HEK293T (cell line): Measurements from ENCODE around the gene RIMS1.
"Not testable (repeated sequence)": the region's sequence is repeated elsewhere in the genome, so short reads cannot be mapped to it uniquely, and the experiment has no call there.

Experiments
- CTCF ChIA-PET: fragments of 350-600 bp; formaldehyde crosslinking; extraction: SDS; loops from one replicate; lab custom pipeline; 2021; ENCODE audit warnings: antibody characterized with exemption, inconsistent platforms; lab: Yijun Ruan, JAX
- POLR2A ChIA-PET: fragments of 350-600 bp; formaldehyde crosslinking; extraction: SDS; loops from one replicate; lab custom pipeline; 2020; ENCODE audit warnings: antibody characterized with exemption, inconsistent platforms; lab: Yijun Ruan, JAX
- DNase-seq: peaks from one replicate; pipeline ENCODE4 v3.0.0; 2012; ENCODE audit warnings: mixed read lengths; ENCODE audit errors: extremely low spot score
- ARNT ChIP-seq: fragments of 450-650 bp; IDR thresholded peaks from 2 replicates; pipeline ENCODE4 v1.6.1; 2017; ENCODE audit warnings: mild to moderate bottlenecking
- BHLHE40 ChIP-seq: fragments of 450-650 bp; IDR thresholded peaks from 2 replicates; pipeline ENCODE4 v1.6.1; 2016; ENCODE audit warnings: mild to moderate bottlenecking, moderate library complexity, borderline replicate concordance
- CTBP1 ChIP-seq: fragments of 450-650 bp; IDR thresholded peaks from 2 replicates; pipeline ENCODE4 v1.6.1; 2016; ENCODE audit warnings: borderline replicate concordance
- ELF4 ChIP-seq: fragments of 450-650 bp; IDR thresholded peaks from 2 replicates; pipeline ENCODE4 v1.6.1; 2017; ENCODE audit warnings: antibody characterized with exemption
- FOXA1 ChIP-seq: fragments of 450-650 bp; IDR thresholded peaks from 2 replicates; pipeline ENCODE4 v1.6.1; 2016; ENCODE audit warnings: mild to moderate bottlenecking
- FOXK2 ChIP-seq: fragments of 450-650 bp; IDR thresholded peaks from 2 replicates; pipeline ENCODE4 v1.6.1; 2016; ENCODE audit warnings: mild to moderate bottlenecking
- FOXM1 ChIP-seq: fragments of 450-650 bp; IDR thresholded peaks from 2 replicates; pipeline ENCODE4 v1.6.1; 2017; ENCODE audit warnings: mild to moderate bottlenecking, borderline replicate concordance
- HDGF ChIP-seq: fragments of 450-650 bp; IDR thresholded peaks from 2 replicates; pipeline ENCODE4 v1.6.1; 2017; ENCODE audit warnings: antibody characterized with exemption, borderline replicate concordance
- L3MBTL2 ChIP-seq: fragments of 450-650 bp; conservative IDR thresholded peaks from 2 replicates; pipeline ENCODE4 v1.6.1; 2016; ENCODE audit warnings: mild to moderate bottlenecking
- LEF1 ChIP-seq: fragments of 450-650 bp; IDR thresholded peaks from 2 replicates; pipeline ENCODE4 v1.6.1; 2017; ENCODE audit warnings: mild to moderate bottlenecking, borderline replicate concordance
- NFRKB ChIP-seq: fragments of 450-650 bp; IDR thresholded peaks from 2 replicates; pipeline ENCODE4 v1.6.1; 2016; ENCODE audit warnings: mild to moderate bottlenecking, moderate library complexity
- PKNOX1 ChIP-seq: fragments of 450-650 bp; IDR thresholded peaks from 2 replicates; pipeline ENCODE4 v1.6.1; 2016
- SP1 ChIP-seq: fragments of 450-650 bp; IDR thresholded peaks from 2 replicates; pipeline ENCODE4 v1.6.1; 2017
- SUZ12 ChIP-seq: fragments of 450-650 bp; IDR thresholded peaks from 2 replicates; pipeline ENCODE4 v1.6.1; 2016; ENCODE audit warnings: mild to moderate bottlenecking
- TARDBP ChIP-seq: fragments of 450-650 bp; IDR thresholded peaks from 2 replicates; pipeline ENCODE4 v1.6.1; 2016
- ZNF384 ChIP-seq: fragments of 450-650 bp; IDR thresholded peaks from 2 replicates; pipeline ENCODE4 v1.6.1; 2016

RIMS1 gene

GRCh38 chr6:72316675-72317380, 430.5 kb downstream of the RIMS1 start:
- CTCF ChIA-PET: no interaction called here
- DNase-seq: no peak
- TF ChIP-seq PKNOX1 (no peak), ARNT (no peak), ELF4 (no peak), L3MBTL2 (no peak), FOXK2 (no peak), FOXA1 (no peak), BHLHE40 (no peak), HDGF (no peak), FOXM1 (no peak), TARDBP (no peak)
- POLR2A ChIA-PET: no interaction called here

- TF ChIP-seq ARNT (no peak), FOXM1 (no peak), PKNOX1 (no peak), L3MBTL2 (no peak), TARDBP (no peak)
- DNase-seq: no peak
- CTCF ChIA-PET: no interaction called here
- POLR2A ChIA-PET: no interaction called here
These were observed 435.4 kb downstream of the RIMS1 start for GRCh38 chr6:72321788-72322187.

- no peak for TF ChIP-seq HDGF
- TF ChIP-seq ARNT: no peak
- no peak for TF ChIP-seq FOXK2
- no peak for TF ChIP-seq BHLHE40
- no peak for TF ChIP-seq SP1
- CTCF ChIA-PET: no interaction called here
- POLR2A ChIA-PET: no interaction called here
- no peak for DNase-seq
These were observed 436.4 kb downstream of the RIMS1 start for GRCh38 chr6:72322771-72323170.

GRCh38 chr6:72324591-72324990, 438.2 kb downstream of the RIMS1 start:
- ChIA-PET POLR2A (no interaction called here), CTCF (no interaction called here)
- TF ChIP-seq TARDBP: no peak

GRCh38 chr6:72328775-72329174, 442.4 kb downstream of the RIMS1 start:
- no peak for DNase-seq
- CTCF ChIA-PET: no interaction called here
- POLR2A ChIA-PET: no interaction called here

More at GRCh38 chr6:72324591-72324990, 438.2 kb downstream of the RIMS1 start:
- DNase-seq: no peak

GRCh38 chr6:72335203-72335602, 448.9 kb downstream of the RIMS1 start:
- POLR2A ChIA-PET, DNase-seq: not testable (repeated sequence)
- CTCF ChIA-PET: interaction anchor here (0.6 kb wide), 1 partner anchor 192 kb away, joined by 3 read pairs; no protein-coding TSS in a partner anchor

More at GRCh38 chr6:72328775-72329174, 442.4 kb downstream of the RIMS1 start:
- no peak for TF ChIP-seq CTBP1
- no peak for TF ChIP-seq BHLHE40
- no peak for TF ChIP-seq FOXA1
- no peak for TF ChIP-seq FOXM1
- TF ChIP-seq SUZ12: no peak
- no peak for TF ChIP-seq HDGF
- TF ChIP-seq PKNOX1: no peak

- CTCF ChIA-PET: no interaction called here
- TF ChIP-seq BHLHE40 (no peak), TARDBP (no peak), SP1 (no peak), ZNF384 (no peak), LEF1 (no peak), NFRKB (no peak)
- DNase-seq: no peak
- POLR2A ChIA-PET: no interaction called here
These were observed 462.6 kb downstream of the RIMS1 start for GRCh38 chr6:72348926-72349325.

- DNase-seq: no peak
- POLR2A ChIA-PET: no interaction called here
- CTCF ChIA-PET: no interaction called here
- TF ChIP-seq HDGF (no peak), FOXM1 (no peak), ZNF384 (no peak), FOXA1 (no peak), SP1 (no peak), TARDBP (no peak), L3MBTL2 (no peak), NFRKB (no peak), LEF1 (no peak), PKNOX1 (no peak), FOXK2 (no peak), ELF4 (no peak), CTBP1 (no peak), BHLHE40 (no peak), SUZ12 (no peak), ARNT (no peak)
These were observed 464.0 kb downstream of the RIMS1 start for GRCh38 chr6:72350296-72350881.
